NCI-H510A treated with DMSO at 0.1 percent for 48 hours (cell line): ENCODE data around the gene MORF4L1.
A peak's percentile ranks its signal among the peaks of the same experiment; 100 is the strongest.
"Not testable (repeated sequence)": the region's sequence is repeated elsewhere in the genome, so short reads cannot be mapped to it uniquely, and the experiment has no call there.

Experiments used
- DNase-seq: peaks from one replicate; lab custom pipeline; 2025; lab: John Stamatoyannopoulos, UW

MORF4L1 gene

GRCh38 chr15:78859971-78860719, 12.5 kb upstream of the MORF4L1 start:
- peak; percentile 63 for DNase-seq

DNA sequence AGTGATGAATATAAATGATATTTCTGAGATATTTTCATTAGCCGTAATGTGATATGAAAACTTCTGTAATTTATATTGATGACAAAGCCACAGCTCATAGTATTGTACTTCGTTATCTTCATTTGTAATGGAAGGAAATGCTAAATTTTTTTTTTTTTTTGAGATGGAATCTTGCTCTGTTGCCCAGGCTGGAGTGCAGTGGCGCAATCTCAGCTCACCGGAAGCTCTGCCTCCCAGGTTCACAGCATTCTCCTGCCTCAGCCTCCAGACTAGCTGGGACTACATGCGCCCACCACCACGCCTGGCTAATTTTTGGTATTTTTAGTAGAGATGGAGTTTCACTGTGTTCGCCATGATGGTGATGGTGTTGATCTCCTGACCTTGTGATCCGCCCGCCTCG, 7.1 kb upstream of the MORF4L1 start:
- DNase-seq: not testable (repeated sequence)

- not testable (repeated sequence) for DNase-seq
Observed at GRCh38 chr15:78866031-78866430, 6.7 kb upstream of the MORF4L1 start.

GRCh38 chr15:78866803-78867202, 5.9 kb upstream of the MORF4L1 start:
- no peak for DNase-seq

DNA sequence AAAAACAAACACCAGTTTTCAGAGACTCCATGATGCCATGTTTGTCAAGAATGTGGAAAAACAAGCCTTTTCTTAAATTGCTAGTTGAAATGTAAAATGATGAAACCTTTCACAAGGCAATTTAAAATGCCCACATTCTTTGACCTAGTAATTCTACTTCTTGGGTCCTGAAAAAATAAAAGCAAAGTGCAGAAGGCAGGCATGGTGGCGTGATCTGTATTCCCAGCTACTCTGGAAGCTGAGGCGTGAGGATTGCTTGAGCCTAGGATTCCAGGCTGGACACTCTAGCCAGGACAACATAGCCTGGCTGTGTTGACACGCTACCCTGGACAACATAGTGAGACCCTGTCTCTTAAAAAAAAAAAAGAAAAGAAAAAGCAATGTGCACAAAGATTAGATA, 4.3 kb upstream of the MORF4L1 start:
- DNase-seq: no peak

DNA sequence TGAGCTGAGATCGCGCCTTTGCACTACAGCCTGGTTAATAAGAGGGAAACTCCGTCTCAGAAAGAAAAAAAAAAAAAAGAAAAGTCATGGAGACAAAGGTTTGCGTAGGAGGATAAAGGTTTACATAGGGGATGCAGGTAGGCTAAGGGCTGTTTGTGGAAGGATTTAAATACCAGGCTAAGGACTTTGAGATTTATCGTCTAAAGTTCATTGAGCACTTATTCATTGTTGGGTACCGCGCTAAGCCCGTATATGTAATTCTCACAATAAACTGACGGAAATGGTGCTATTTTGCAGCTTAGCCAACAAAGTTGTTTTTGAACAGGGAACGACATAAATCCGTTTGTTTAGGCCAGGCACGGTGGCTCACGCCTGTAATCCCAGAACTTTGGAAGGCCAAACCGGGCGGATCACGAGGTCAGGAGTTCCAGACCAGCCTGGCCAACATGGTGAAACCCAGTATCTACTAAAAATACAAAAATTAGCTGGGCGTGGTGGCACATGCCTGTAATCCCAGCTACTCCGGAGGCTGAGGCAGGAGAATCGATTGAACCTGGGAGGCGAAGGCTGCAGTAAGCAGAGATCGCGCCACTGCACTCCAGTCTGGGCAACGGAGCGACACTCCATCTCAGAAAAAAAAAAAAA, 1.1 kb upstream of the MORF4L1 start:
- not testable (repeated sequence) for DNase-seq

- DNase-seq: peak; percentile 44
Observed at GRCh38 chr15:78872972-78873792, 492 bp downstream of the MORF4L1 start.

- no peak for DNase-seq
Observed at GRCh38 chr15:78873793-78874765, 1.4 kb downstream of the MORF4L1 start.

- DNase-seq: no peak
Observed at GRCh38 chr15:78875107-78875914, 2.6 kb downstream of the MORF4L1 start.

- DNase-seq: not testable (repeated sequence)
Observed at GRCh38 chr15:78876954-78877353, 4.3 kb downstream of the MORF4L1 start.

- DNase-seq: no peak
Observed at GRCh38 chr15:78878356-78878755, 5.7 kb downstream of the MORF4L1 start.

DNA sequence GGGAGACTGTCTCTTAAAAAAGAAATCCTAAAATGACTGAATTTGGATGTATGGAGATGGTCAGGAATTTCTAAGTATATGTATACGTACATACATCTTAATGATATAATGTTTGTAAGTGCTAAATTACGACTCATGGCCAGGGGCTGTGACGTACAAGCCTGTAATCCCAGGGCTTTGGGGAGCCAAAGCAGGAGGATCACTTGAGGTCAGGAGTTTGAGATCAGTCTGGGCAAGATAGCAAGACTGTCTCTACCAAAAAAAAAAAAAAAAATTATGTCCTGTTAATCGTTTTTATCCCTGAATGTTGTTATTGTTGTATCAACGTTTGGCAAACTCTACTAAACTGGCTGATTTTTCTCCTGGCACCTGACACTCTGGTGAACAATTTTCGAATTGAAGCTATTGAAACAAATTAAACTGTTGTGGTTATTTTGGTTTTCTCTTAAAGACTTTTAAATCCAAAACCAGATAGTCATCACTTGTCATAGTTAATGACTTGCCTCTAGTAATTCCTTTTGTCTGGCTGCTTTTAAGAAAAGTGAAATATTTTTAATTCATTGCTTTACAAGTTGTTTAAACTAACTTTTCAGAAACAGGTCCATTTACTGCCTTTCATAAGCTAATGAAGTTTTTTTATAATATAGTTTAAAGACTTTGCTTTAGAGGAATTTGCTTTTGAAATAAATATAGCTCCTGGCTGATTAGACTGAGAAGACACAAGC, 7.0 kb downstream of the MORF4L1 start:
- DNase-seq: no peak

DNA sequence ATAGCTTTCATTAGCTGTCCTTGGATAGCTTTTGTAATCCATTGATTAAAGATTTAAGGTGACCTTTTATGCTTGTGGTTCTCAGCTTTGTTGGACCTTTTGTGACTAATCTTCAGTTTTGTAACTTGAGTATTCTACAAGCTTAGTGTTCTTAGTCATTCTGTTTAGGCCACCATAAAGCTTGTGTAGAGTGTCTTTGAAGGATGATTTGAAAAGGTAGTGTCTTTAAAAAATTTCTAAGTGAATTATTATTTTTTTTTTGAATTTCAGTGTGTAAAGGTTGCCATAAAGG, 7.5 kb downstream of the MORF4L1 start:
- DNase-seq: no peak

- DNase-seq: no peak
Observed at GRCh38 chr15:78880813-78881212, 8.1 kb downstream of the MORF4L1 start.

GRCh38 chr15:78881681-78882080, 9.0 kb downstream of the MORF4L1 start:
- no peak for DNase-seq

GRCh38 chr15:78889000-78889399, 16.3 kb downstream of the MORF4L1 start:
- no peak for DNase-seq

GRCh38 chr15:78893538-78893937, 20.8 kb downstream of the MORF4L1 start:
- DNase-seq: no peak

GRCh38 chr15:78895471-78895870, 22.8 kb downstream of the MORF4L1 start:
- no peak for DNase-seq

GRCh38 chr15:78898540-78898939, 25.9 kb downstream of the MORF4L1 start:
- DNase-seq: no peak

DNA sequence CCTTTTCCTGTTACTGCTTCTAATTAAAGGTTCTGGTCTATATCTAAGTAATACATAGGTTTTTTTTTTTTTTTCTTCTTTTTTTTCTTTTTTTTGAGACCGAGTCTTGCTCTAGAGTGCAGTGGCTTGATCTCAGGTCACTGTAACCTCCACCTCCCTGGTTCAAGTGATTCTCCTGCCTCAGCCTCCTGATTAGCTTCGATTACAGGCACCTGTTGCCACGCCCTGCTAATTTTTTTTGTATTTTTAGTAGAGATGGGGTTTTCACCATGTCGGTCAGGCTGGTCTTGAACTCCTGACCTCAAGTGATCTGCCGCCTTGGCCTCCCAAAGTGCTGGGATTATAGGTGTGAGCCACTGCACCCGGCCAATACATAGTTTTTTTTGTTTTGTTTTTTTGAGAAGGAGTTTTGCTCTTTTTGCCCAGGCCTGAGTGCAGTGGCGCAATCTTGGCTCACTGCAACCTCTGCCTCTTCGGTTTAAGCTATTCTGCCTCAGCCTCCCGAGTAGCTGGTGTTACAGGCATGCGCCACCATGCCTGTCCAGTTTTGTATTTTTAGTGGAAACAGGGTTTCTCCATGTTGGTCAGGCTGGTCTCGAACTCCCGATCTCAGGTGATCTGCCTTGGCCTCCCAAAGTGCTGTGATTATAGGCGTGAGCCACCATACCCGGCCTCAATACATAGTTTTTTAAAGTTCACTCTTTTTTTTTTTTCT, 28.3 kb downstream of the MORF4L1 start:
- DNase-seq: not testable (repeated sequence)
